HG03457 (cell line): Measurements from ENCODE around the gene C19orf73.
"Not testable (repeated sequence)": the region's sequence is repeated elsewhere in the genome, so short reads cannot be mapped to it uniquely, and the experiment has no call there.

Source experiments
- ATAC-seq: cut with Tn5 transposase; IDR thresholded peaks from one replicate; pipeline ENCODE4 v1.9.1; 2021; ENCODE audit warnings: moderate number of reproducible peaks; ENCODE audit not compliant: unreplicated experiment

C19orf73 gene

GRCh38 chr19:49148784-49149651, 30.1 kb upstream of the C19orf73 start:
- ATAC-seq = no peak

GRCh38 chr19:49148044-49148682, 29.2 kb upstream of the C19orf73 start:
- ATAC-seq = no peak

- not testable (repeated sequence) for ATAC-seq
These were observed 27.4 kb upstream of the C19orf73 start for GRCh38 chr19:49146408-49146770.

- no peak for ATAC-seq
These were observed 26.8 kb upstream of the C19orf73 start for GRCh38 chr19:49145573-49146407.

GRCh38 chr19:49142866-49143335, 24.0 kb upstream of the C19orf73 start:
- no peak for ATAC-seq

- ATAC-seq = no peak
These were observed 22.4 kb upstream of the C19orf73 start for GRCh38 chr19:49141352-49141751.

- ATAC-seq = no peak
These were observed 22.0 kb upstream of the C19orf73 start for GRCh38 chr19:49140951-49141350.

- ATAC-seq = no peak
These were observed 17.8 kb upstream of the C19orf73 start for GRCh38 chr19:49136771-49137171.

GRCh38 chr19:49135686-49136085, 16.7 kb upstream of the C19orf73 start:
- no peak for ATAC-seq

- ATAC-seq = no peak
These were observed 14.9 kb upstream of the C19orf73 start for GRCh38 chr19:49133621-49134454.

GRCh38 chr19:49132974-49133609, 14.1 kb upstream of the C19orf73 start:
- ATAC-seq = no peak

GRCh38 chr19:49130325-49130724, 11.4 kb upstream of the C19orf73 start:
- ATAC-seq = no peak

- no peak for ATAC-seq
These were observed 10.3 kb upstream of the C19orf73 start for GRCh38 chr19:49129238-49129583.

- no peak for ATAC-seq
These were observed 9.7 kb upstream of the C19orf73 start for GRCh38 chr19:49128545-49129237.

GRCh38 chr19:49127674-49128544, 9.0 kb upstream of the C19orf73 start:
- ATAC-seq = peak; percentile 74

- ATAC-seq = not testable (repeated sequence)
These were observed 8.3 kb upstream of the C19orf73 start for GRCh38 chr19:49127225-49127624.

- no peak for ATAC-seq
These were observed 7.6 kb upstream of the C19orf73 start for GRCh38 chr19:49126575-49126974.

GRCh38 chr19:49125025-49125731, 6.2 kb upstream of the C19orf73 start:
- no peak for ATAC-seq
